HG02610 (cell line): ENCODE measurements around the gene MAPK8IP2.

Experiments
- ATAC-seq: cut with Tn5 transposase; IDR thresholded peaks from one replicate; pipeline ENCODE4 v1.9.1; 2021; ENCODE audit warnings: mild to moderate bottlenecking, moderate library complexity; ENCODE audit not compliant: unreplicated experiment

The MAPK8IP2 gene

GRCh38 chr22:50600538-50600937 is at the start of gene MAPK8IP2:
Gene MAPK8IP2 (plus strand): TSS chr22:50600793. CDS start chr22:50600819, 26 bp downstream.
- ATAC-seq, result no peak

GRCh38 chr22:50551160-50551752 is 49.3 kb upstream of the MAPK8IP2 start:
- ATAC-seq, result no peak

GRCh38 chr22:50553310-50553709 is 47.3 kb upstream of the MAPK8IP2 start:
- ATAC-seq, result no peak

GRCh38 chr22:50556703-50557102 is 43.9 kb upstream of the MAPK8IP2 start:
- no peak for ATAC-seq

- no peak for ATAC-seq
Observed at GRCh38 chr22:50560034-50560433, 40.6 kb upstream of the MAPK8IP2 start.

- ATAC-seq, result no peak
Observed at GRCh38 chr22:50561401-50562358, 38.9 kb upstream of the MAPK8IP2 start.

- ATAC-seq, result peak; percentile 88
Observed at GRCh38 chr22:50562523-50563412, 37.8 kb upstream of the MAPK8IP2 start, which contains the start of gene SYCE3. Gene SYCE3 (minus strand): TSS chr22:50562919. CDS start chr22:50556405, 6,514 bp downstream.

- ATAC-seq, result no peak
Observed at GRCh38 chr22:50563413-50564160, 37.0 kb upstream of the MAPK8IP2 start.

GRCh38 chr22:50564289-50564688 is 36.3 kb upstream of the MAPK8IP2 start:
- ATAC-seq, result no peak

GRCh38 chr22:50567721-50568252 is 32.8 kb upstream of the MAPK8IP2 start:
- ATAC-seq, result no peak

- ATAC-seq, result no peak
Observed at GRCh38 chr22:50568626-50569025, 32.0 kb upstream of the MAPK8IP2 start.

GRCh38 chr22:50569041-50569459 is 31.5 kb upstream of the MAPK8IP2 start:
- no peak for ATAC-seq

GRCh38 chr22:50569896-50570535 is 30.6 kb upstream of the MAPK8IP2 start:
- ATAC-seq, result no peak

GRCh38 chr22:50570861-50571260 is 29.7 kb upstream of the MAPK8IP2 start:
- ATAC-seq, result no peak

- no peak for ATAC-seq
Observed at GRCh38 chr22:50571264-50572175, 29.1 kb upstream of the MAPK8IP2 start.

GRCh38 chr22:50572965-50573364 is 27.6 kb upstream of the MAPK8IP2 start:
- ATAC-seq, result no peak

GRCh38 chr22:50573491-50574382 is 26.9 kb upstream of the MAPK8IP2 start:
- no peak for ATAC-seq
